ENCODE data around the gene AUTS2. TPM values are rescaled to one million over a fixed set of nuclear protein-coding genes. Genes with fewer than 3 reads are reported as not detected.

AUTS2 gene
- total and polyA plus RNA-seq, 10 of the 15 experiments (the other 5 are each of a cell fraction or from before 2014, with no cell fraction given): 6.4 to 55.6 (median 21.6) TPM

DNA sequence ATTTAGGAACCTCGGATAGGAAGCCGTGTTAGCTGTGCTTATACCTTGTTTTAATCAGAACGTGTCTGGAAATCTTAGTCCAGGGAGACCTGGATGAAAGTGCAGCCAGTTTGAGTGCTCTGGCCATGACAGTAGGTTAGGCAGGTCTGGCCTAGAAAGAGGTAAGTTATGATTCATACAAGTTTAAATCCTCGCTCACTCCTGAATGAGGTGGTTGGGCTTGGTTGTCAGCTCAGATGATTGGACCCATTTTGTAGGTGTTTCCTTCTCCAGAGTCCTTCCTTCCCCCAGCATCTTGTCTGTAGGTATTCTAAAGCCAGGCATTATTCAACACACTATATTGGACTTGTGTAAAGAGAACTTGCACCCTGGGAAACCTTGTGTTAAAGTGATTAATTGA, 971.8 kb downstream of the AUTS2 start (continued):
- TF ChIP-seq, protein P1, sequence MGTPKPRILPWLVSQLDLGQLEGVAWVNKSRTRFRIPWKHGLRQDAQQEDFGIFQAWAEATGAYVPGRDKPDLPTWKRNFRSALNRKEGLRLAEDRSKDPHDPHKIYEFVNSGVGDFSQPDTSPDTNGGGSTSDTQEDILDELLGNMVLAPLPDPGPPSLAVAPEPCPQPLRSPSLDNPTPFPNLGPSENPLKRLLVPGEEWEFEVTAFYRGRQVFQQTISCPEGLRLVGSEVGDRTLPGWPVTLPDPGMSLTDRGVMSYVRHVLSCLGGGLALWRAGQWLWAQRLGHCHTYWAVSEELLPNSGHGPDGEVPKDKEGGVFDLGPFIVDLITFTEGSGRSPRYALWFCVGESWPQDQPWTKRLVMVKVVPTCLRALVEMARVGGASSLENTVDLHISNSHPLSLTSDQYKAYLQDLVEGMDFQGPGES (IDR thresholded peaks at IDR 0.05): no peak

DNA sequence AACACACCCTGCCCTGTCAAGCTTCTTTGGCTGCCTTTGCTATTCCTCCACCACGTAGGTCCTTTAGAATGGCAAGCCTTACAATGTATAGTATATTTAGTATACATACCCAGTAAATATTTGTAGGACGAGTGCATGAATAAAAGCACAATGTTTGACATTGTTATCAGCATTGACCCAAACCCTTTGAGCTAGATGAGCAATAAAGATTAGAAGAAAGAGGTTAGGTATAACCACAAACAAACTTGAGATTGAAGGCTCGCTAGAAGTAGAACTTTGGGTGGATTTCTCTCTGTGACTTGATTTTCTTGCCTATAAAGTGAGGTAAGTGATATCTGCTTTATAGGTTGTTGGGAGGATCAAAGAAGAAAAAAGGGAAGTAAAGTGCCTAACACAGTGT, 972.7 kb downstream of the AUTS2 start:
- DNase-seq (ENCODE audit: low read depth, low spot score) (no peak), FAIRE-seq (no peak), ATAC-seq (no peak)
- no peaks in the 10 kb centered on the region for H3K36me3 ChIP-seq (ENCODE audit: control insufficient read depth in 2 of 2, insufficient read depth in 2 of 2, low read length in 1 of 2)
- no peak overlapping the region for H2AFZ ChIP-seq (ENCODE audit: control insufficient read depth, low read depth, low read length)
- intact Hi-C loops (cut with micrococcal nuclease; ENCODE audit: unreplicated experiment): no loop called here
- H3K27ac ChIP-seq (ENCODE audit: control insufficient read depth, insufficient read depth): no peak overlapping the region
- H3K4me1 ChIP-seq (ENCODE audit: control insufficient read depth, insufficient read depth, low read length): no peaks in the 10 kb centered on the region
- ChIA-PET RAD21 (ENCODE audit: unreplicated experiment) (no interaction called here), POLR2A (no interaction called here), CTCF (no interaction called here), SMC1A (ENCODE audit: uncharacterized antibody, unreplicated experiment) (no interaction called here)
- H3K4me3 ChIP-seq: no peak overlapping the region
- no peaks in the 10 kb centered on the region for H3K9me3 ChIP-seq (replicated peaks; ENCODE audit: control insufficient read depth, insufficient read depth, low read length)
- no peaks in the 10 kb centered on the region for H4K20me1 ChIP-seq (ENCODE audit: control insufficient read depth, insufficient read depth)
- H3K9ac ChIP-seq (ENCODE audit: control insufficient read depth, insufficient read depth, low read length): no peak overlapping the region
- H3K79me2 ChIP-seq (ENCODE audit: control insufficient read depth, insufficient read depth, low read length): no peaks in the 10 kb centered on the region
- in situ Hi-C loops (cut with MboI): no loop called here
- TF ChIP-seq ZBED1 (IDR thresholded peaks at IDR 0.05; ENCODE audit: borderline replicate concordance) (no peak), BHLHE40 (IDR thresholded peaks at IDR 0.05; ENCODE audit: borderline replicate concordance in 1 of 2, low read depth in 2 of 2, low read length in 1 of 2) (no peak), MYB (IDR thresholded peaks at IDR 0.05; ENCODE audit: borderline replicate concordance, low read depth, low read length) (no peak), SMARCA5 (IDR thresholded peaks at IDR 0.05) (no peak), CBX5 (IDR thresholded peaks at IDR 0.05; ENCODE audit: low read depth) (no peak), EED (IDR thresholded peaks at IDR 0.05; ENCODE audit: low read depth) (no peak), RAD51 (IDR thresholded peaks at IDR 0.05) (no peak)
- TF ChIP-seq, protein P2, sequence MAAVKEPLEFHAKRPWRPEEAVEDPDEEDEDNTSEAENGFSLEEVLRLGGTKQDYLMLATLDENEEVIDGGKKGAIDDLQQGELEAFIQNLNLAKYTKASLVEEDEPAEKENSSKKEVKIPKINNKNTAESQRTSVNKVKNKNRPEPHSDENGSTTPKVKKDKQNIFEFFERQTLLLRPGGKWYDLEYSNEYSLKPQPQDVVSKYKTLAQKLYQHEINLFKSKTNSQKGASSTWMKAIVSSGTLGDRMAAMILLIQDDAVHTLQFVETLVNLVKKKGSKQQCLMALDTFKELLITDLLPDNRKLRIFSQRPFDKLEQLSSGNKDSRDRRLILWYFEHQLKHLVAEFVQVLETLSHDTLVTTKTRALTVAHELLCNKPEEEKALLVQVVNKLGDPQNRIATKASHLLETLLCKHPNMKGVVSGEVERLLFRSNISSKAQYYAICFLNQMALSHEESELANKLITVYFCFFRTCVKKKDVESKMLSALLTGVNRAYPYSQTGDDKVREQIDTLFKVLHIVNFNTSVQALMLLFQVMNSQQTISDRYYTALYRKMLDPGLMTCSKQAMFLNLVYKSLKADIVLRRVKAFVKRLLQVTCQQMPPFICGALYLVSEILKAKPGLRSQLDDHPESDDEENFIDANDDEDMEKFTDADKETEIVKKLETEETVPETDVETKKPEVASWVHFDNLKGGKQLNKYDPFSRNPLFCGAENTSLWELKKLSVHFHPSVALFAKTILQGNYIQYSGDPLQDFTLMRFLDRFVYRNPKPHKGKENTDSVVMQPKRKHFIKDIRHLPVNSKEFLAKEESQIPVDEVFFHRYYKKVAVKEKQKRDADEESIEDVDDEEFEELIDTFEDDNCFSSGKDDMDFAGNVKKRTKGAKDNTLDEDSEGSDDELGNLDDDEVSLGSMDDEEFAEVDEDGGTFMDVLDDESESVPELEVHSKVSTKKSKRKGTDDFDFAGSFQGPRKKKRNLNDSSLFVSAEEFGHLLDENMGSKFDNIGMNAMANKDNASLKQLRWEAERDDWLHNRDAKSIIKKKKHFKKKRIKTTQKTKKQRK (IDR thresholded peaks at IDR 0.05; ENCODE audit: low read depth, low read length): no peak
- no peaks in the 10 kb centered on the region for H3K27me3 ChIP-seq (replicated peaks in 1 of 2; ENCODE audit: control insufficient read depth in 2 of 2, insufficient read depth in 2 of 2, low read length in 1 of 2)
- H3K4me2 ChIP-seq (ENCODE audit: control insufficient read depth, insufficient read depth): no peak overlapping the region
- no TSS peak for BruUV-seq (replicated peaks)
- WGBS (ENCODE audit: insufficient coverage, insufficient replicate concordance, low lambda C conversion rate, missing lambda C conversion rate): 25% methylated on average over 3 of the region's 3 CpGs

All from GM12878 (cell line).